ENCODE measurements around the gene COQ4.

- no peak for TF ChIP-seq CTCF (IDR thresholded peaks at IDR 0.05; ENCODE audit: low read length)
- TF ChIP-seq EZH2 (optimal IDR thresholded peaks at IDR 0.05; ENCODE audit: low read depth, low read length): no peak
These were observed 59.6 kb downstream of the COQ4 start for GRCh38 chr9:128382261-128382660.

Data from MM.1S (cell line).